ENCODE measurements around the gene CIDEA. TPM values are rescaled to one million over a fixed set of nuclear protein-coding genes. Genes with fewer than 3 reads are reported as not detected.

CIDEA gene
- total and polyA plus RNA-seq, 7 donors = 0.38 to 2.7 (median 0.72) TPM; not detected in 3

DNA sequence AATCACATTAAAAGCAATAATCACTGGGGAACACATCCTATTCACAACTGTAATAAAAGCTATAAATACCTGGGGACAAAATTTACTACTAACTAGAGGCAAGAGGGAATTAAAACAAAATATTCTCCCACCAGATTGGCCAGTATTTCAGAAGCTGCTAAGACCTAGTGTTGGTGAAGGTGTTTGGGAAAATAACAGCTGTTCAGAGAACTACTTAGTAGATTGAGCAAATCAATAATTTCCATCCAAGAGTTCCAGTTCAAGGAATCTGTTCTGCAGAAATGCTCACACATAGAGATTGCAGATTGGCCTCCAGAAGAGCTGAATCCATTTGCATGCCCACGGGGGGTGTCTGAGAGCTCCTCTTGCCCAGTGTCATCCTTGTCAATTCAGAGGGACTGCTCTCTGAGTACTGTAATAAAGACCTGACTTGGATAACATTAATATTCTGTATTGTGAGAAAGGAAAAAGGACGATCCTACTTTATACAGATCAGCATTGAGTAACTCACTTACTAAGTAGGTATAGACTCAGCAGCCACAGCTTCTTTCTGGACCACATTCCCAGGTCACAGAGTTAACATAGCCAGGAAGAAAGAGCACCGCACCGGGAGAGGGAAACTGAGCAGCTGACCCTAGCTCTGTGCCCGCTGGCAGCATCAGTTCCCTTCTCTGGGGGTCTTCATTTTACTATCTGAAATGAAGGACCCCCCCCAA is 59.5 kb downstream of the CIDEA start:
- DNase-seq (no peak), ATAC-seq (no peak)
- peaks cover 0 to 20% of the 10 kb centered on the region in 2 donors for H3K36me3 ChIP-seq (ENCODE audit: insufficient read depth in 1 of 2, low read depth in 1 of 2)
- H3K27me3 ChIP-seq (ENCODE audit: insufficient read depth in 3 of 3, low read length in 2 of 3) = peaks cover 0 to 7% (median 0%) of the 10 kb centered on the region in 3 donors
- 76 to 85% (median 82%) methylated on average over 5 of the region's 5 CpGs for WGBS, 3 donors
- H3K4me3 ChIP-seq = no peak overlapping the region
- intact Hi-C loops (cut with DNase I) = no loop called here
- peaks cover 3% of the 10 kb centered on the region for H3K4me1 ChIP-seq
- no peak overlapping the region for H3K27ac ChIP-seq
- H3K9me3 ChIP-seq = peaks cover 7% of the 10 kb centered on the region
- TF ChIP-seq, protein P1, sequence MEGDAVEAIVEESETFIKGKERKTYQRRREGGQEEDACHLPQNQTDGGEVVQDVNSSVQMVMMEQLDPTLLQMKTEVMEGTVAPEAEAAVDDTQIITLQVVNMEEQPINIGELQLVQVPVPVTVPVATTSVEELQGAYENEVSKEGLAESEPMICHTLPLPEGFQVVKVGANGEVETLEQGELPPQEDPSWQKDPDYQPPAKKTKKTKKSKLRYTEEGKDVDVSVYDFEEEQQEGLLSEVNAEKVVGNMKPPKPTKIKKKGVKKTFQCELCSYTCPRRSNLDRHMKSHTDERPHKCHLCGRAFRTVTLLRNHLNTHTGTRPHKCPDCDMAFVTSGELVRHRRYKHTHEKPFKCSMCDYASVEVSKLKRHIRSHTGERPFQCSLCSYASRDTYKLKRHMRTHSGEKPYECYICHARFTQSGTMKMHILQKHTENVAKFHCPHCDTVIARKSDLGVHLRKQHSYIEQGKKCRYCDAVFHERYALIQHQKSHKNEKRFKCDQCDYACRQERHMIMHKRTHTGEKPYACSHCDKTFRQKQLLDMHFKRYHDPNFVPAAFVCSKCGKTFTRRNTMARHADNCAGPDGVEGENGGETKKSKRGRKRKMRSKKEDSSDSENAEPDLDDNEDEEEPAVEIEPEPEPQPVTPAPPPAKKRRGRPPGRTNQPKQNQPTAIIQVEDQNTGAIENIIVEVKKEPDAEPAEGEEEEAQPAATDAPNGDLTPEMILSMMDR (IDR thresholded peaks at IDR 0.05) = no peak

DNA sequence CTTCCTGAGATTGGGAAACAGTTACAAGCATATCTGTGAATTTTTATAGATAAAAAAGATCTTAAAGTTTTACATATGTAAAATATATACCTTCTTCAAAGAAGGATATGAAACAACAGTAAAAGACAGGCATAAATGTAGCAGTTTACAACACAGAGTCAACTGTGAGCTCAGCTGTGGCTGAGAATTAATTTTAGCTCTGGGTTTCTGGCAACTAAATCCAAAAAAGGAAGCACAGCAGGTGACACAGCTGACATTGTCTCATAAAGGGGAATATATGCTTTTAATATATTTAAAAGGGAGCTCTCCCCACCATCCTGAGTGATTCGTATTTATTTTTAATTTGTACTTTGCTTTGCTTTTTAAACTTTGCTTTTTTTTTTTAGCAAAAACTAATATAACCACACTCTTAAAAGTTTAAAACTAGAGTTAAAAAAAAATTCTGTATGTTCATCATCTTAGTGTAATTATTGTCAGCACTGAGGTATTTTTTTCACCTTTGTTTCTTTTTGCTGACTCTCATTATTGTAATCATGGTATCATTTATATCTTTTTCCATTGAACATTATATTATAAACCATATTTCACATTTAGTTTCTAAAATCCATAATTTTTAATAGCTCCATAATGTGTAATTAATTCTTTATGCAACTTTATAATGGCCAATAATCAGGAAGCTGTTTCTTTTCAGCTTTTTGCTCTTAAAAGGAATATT is 60.6 kb downstream of the CIDEA start:
- TF ChIP-seq, protein P1 (IDR thresholded peaks at IDR 0.05) = no peak
- Histone ChIP-seq H3K4me3 (no peak overlapping the region), H3K9me3 (peaks cover 7% of the 10 kb centered on the region), H3K27me3 (ENCODE audit: insufficient read depth in 3 of 3, low read length in 2 of 3) (no peaks in the 10 kb centered on the region), H3K4me1 (peaks cover 3% of the 10 kb centered on the region), H3K36me3 (ENCODE audit: insufficient read depth in 1 of 2, low read depth in 1 of 2) (peaks cover 0 to 20% of the 10 kb centered on the region in 2 donors), H3K27ac (no peak overlapping the region)
- WGBS, 3 donors = 78 to 85% (median 80%) methylated on average over 1 of the region's 1 CpG
- DNase-seq (no peak), ATAC-seq (no peak)
- intact Hi-C loops (cut with DNase I) = no loop called here

DNA sequence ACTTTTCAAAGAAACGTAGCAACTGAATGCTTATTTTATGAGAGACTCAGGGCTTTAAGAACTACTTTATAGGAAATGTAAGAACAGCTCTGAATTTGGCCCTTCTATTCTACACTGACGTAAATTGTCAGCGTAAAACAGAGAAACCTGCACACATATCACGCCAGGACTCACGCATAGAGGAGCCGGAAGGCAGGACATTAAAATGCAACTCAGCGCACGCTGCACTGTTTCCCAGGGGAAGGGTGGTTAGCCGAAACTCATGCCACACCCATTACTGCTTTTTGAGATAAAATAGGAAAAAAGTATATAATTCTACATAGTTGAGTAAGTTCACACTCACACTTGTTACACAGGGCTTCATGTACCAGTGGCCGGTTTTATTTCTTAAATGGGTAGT is 61.3 kb downstream of the CIDEA start:
- Histone ChIP-seq H3K4me3 (no peak overlapping the region), H3K9me3 (peaks cover 7% of the 10 kb centered on the region), H3K27ac (no peak overlapping the region), H3K4me1 (peaks cover 3% of the 10 kb centered on the region), H3K27me3 (ENCODE audit: insufficient read depth in 3 of 3, low read length in 2 of 3) (no peaks in the 10 kb centered on the region), H3K36me3 (ENCODE audit: insufficient read depth in 1 of 2, low read depth in 1 of 2) (peaks cover 0 to 21% of the 10 kb centered on the region in 2 donors)
- intact Hi-C loops (cut with DNase I) = no loop called here
- ATAC-seq (no peak), DNase-seq (no peak)
- TF ChIP-seq, protein P1 (IDR thresholded peaks at IDR 0.05) = no peak
- 48 to 64% (median 50%) methylated on average over 10 of the region's 10 CpGs for WGBS, 3 donors

DNA sequence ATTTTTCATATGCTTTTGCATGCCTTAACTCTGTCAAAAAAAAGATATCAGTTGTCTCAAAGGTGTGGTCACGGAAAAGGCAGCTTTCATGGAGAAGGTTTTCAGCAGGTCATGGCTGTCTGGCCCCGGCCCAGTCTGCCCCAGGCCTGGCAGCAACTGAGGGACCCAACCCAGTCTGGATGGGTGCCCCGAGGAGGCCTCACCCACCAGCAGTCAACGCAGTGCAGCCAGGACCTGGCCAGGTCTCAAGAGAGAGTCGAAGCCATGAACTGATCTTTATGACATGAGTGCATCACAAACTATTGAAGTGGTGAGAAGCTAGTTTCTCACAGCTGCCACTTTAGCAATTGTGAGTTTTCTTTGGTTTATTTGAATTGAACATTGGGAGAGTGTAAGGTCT is 61.8 kb downstream of the CIDEA start:
- WGBS, 3 donors = 29 to 43% (median 32%) methylated on average over 5 of the region's 5 CpGs
- Histone ChIP-seq H3K4me3 (no peak overlapping the region), H3K4me1 (peaks cover 3% of the 10 kb centered on the region), H3K36me3 (ENCODE audit: insufficient read depth in 1 of 2, low read depth in 1 of 2) (peaks cover 0 to 25% of the 10 kb centered on the region in 2 donors), H3K27ac (no peak overlapping the region), H3K9me3 (peaks cover 7% of the 10 kb centered on the region), H3K27me3 (ENCODE audit: insufficient read depth in 3 of 3, low read length in 2 of 3) (no peaks in the 10 kb centered on the region)
- TF ChIP-seq, protein P1 (IDR thresholded peaks at IDR 0.05) = no peak
- ATAC-seq = no peak
- no peak for DNase-seq
- intact Hi-C loops (cut with DNase I) = no loop called here

All from psoas muscle (tissue), 8 donors.